ENCODE data around the gene USP20.

- TF ChIP-seq CTCF (IDR thresholded peaks at IDR 0.05; ENCODE audit: low read length) (no peak), EZH2 (IDR thresholded peaks at IDR 0.05; ENCODE audit: borderline replicate concordance, low read length) (no peak)
These were observed 33.8 kb upstream of the USP20 start for GRCh38 chr9:129801504-129801903.

Data from OCI-LY1 (cell line).